ENCODE results near the gene MYADML2.
"Not testable (repeated sequence)": the region's sequence is repeated elsewhere in the genome, so short reads cannot be mapped to it uniquely, and the experiment has no call there.

MYADML2 gene

GRCh38 chr17:81955756-81956544 is 8.9 kb upstream of the MYADML2 start:
- Mint-ChIP-seq H3K4me3 (no peak overlapping the region), H3K4me1 (no peaks in the 10 kb centered on the region), H3K27ac (no peak overlapping the region), H3K9me3 (no peaks in the 10 kb centered on the region), H3K36me3 (no peaks in the 10 kb centered on the region), H3K27me3 (peaks cover 57% of the 10 kb centered on the region)
- no peak for ATAC-seq

- Mint-ChIP-seq H3K36me3 (no peaks in the 10 kb centered on the region), H3K4me3 (no peak overlapping the region), H3K9me3 (no peaks in the 10 kb centered on the region), H3K27ac (no peak overlapping the region), H3K4me1 (no peaks in the 10 kb centered on the region), H3K27me3 (peaks cover 63% of the 10 kb centered on the region)
- no peak for ATAC-seq
Measured at GRCh38 chr17:81955058-81955681, 8.1 kb upstream of the MYADML2 start.

GRCh38 chr17:81954131-81955057 is 7.4 kb upstream of the MYADML2 start:
- H3K27me3 Mint-ChIP-seq = peaks cover 63% of the 10 kb centered on the region
- no peak overlapping the region for H3K4me3 Mint-ChIP-seq
- no peaks in the 10 kb centered on the region for H3K9me3 Mint-ChIP-seq
- no peak overlapping the region for H3K27ac Mint-ChIP-seq
- H3K36me3 Mint-ChIP-seq = no peaks in the 10 kb centered on the region
- H3K4me1 Mint-ChIP-seq = no peaks in the 10 kb centered on the region
- ATAC-seq = no peak

- H3K27me3 Mint-ChIP-seq = peaks cover 55% of the 10 kb centered on the region
- not testable (repeated sequence) for H3K36me3 Mint-ChIP-seq, H3K4me3 Mint-ChIP-seq, H3K9me3 Mint-ChIP-seq, H3K4me1 Mint-ChIP-seq, ATAC-seq, H3K27ac Mint-ChIP-seq
Measured at GRCh38 chr17:81953443-81953842, 6.4 kb upstream of the MYADML2 start.

GRCh38 chr17:81952792-81953228 is 5.8 kb upstream of the MYADML2 start:
- Mint-ChIP-seq H3K4me1 (no peaks in the 10 kb centered on the region), H3K27ac (no peak overlapping the region), H3K9me3 (no peaks in the 10 kb centered on the region), H3K36me3 (no peaks in the 10 kb centered on the region), H3K4me3 (no peak overlapping the region), H3K27me3 (peaks cover 48% of the 10 kb centered on the region)
- ATAC-seq = no peak

- H3K27ac Mint-ChIP-seq = no peak overlapping the region
- no peaks in the 10 kb centered on the region for H3K4me1 Mint-ChIP-seq
- no peak overlapping the region for H3K4me3 Mint-ChIP-seq
- ATAC-seq = no peak
- H3K27me3 Mint-ChIP-seq = peaks cover 45% of the 10 kb centered on the region
- no peaks in the 10 kb centered on the region for H3K36me3 Mint-ChIP-seq
- H3K9me3 Mint-ChIP-seq = no peaks in the 10 kb centered on the region
Measured at GRCh38 chr17:81951785-81952684, 5.0 kb upstream of the MYADML2 start.

- Mint-ChIP-seq H3K36me3 (no peaks in the 10 kb centered on the region), H3K27me3 (peaks cover 38% of the 10 kb centered on the region), H3K4me1 (no peaks in the 10 kb centered on the region), H3K27ac (no peak overlapping the region), H3K4me3 (no peak overlapping the region), H3K9me3 (no peaks in the 10 kb centered on the region)
- no peak for ATAC-seq
Measured at GRCh38 chr17:81950501-81950900, 3.5 kb upstream of the MYADML2 start.

- H3K27ac Mint-ChIP-seq = no peak overlapping the region
- peaks cover 38% of the 10 kb centered on the region for H3K27me3 Mint-ChIP-seq
- ATAC-seq = no peak
- H3K36me3 Mint-ChIP-seq = no peaks in the 10 kb centered on the region
- no peak overlapping the region for H3K4me3 Mint-ChIP-seq
- H3K9me3 Mint-ChIP-seq = no peaks in the 10 kb centered on the region
- H3K4me1 Mint-ChIP-seq = no peaks in the 10 kb centered on the region
Measured at GRCh38 chr17:81948635-81949378, 1.8 kb upstream of the MYADML2 start.

GRCh38 chr17:81944858-81945257 is 2.2 kb downstream of the MYADML2 start:
- H3K9me3 Mint-ChIP-seq = no peaks in the 10 kb centered on the region
- ATAC-seq = no peak
- H3K4me1 Mint-ChIP-seq = no peaks in the 10 kb centered on the region
- H3K27ac Mint-ChIP-seq = no peak overlapping the region
- H3K4me3 Mint-ChIP-seq = no peak overlapping the region
- peaks cover 43% of the 10 kb centered on the region for H3K27me3 Mint-ChIP-seq
- no peaks in the 10 kb centered on the region for H3K36me3 Mint-ChIP-seq

GRCh38 chr17:81942167-81942553 is 4.9 kb downstream of the MYADML2 start:
- H3K9me3 Mint-ChIP-seq = no peaks in the 10 kb centered on the region
- no peak overlapping the region for H3K4me3 Mint-ChIP-seq
- peaks cover 8% of the 10 kb centered on the region for H3K4me1 Mint-ChIP-seq
- ATAC-seq = no peak
- peaks cover 48% of the 10 kb centered on the region for H3K27me3 Mint-ChIP-seq
- no peak overlapping the region for H3K27ac Mint-ChIP-seq
- H3K36me3 Mint-ChIP-seq = no peaks in the 10 kb centered on the region

- H3K27ac Mint-ChIP-seq = no peak overlapping the region
- ATAC-seq = no peak
- no peaks in the 10 kb centered on the region for H3K36me3 Mint-ChIP-seq
- H3K9me3 Mint-ChIP-seq = no peaks in the 10 kb centered on the region
- peaks cover 10% of the 10 kb centered on the region for H3K4me1 Mint-ChIP-seq
- H3K4me3 Mint-ChIP-seq = no peak overlapping the region
- peaks cover 43% of the 10 kb centered on the region for H3K27me3 Mint-ChIP-seq
Measured at GRCh38 chr17:81941484-81942166, 5.4 kb downstream of the MYADML2 start.

- no peak for ATAC-seq
- Mint-ChIP-seq H3K36me3 (no peaks in the 10 kb centered on the region), H3K27me3 (peaks cover 42% of the 10 kb centered on the region), H3K4me1 (peaks cover 19% of the 10 kb centered on the region), H3K9me3 (no peaks in the 10 kb centered on the region), H3K27ac (no peak overlapping the region), H3K4me3 (no peak overlapping the region)
Measured at GRCh38 chr17:81940538-81941483, 6.2 kb downstream of the MYADML2 start.

- peaks cover 22% of the 10 kb centered on the region for H3K4me1 Mint-ChIP-seq
- H3K27me3 Mint-ChIP-seq = peaks cover 33% of the 10 kb centered on the region
- H3K36me3 Mint-ChIP-seq = peaks cover 1% of the 10 kb centered on the region
- no peak overlapping the region for H3K4me3 Mint-ChIP-seq
- H3K27ac Mint-ChIP-seq = no peak overlapping the region
- ATAC-seq = no peak
- H3K9me3 Mint-ChIP-seq = no peaks in the 10 kb centered on the region
Measured at GRCh38 chr17:81939881-81940385, 7.1 kb downstream of the MYADML2 start.

All from stimulated activated memory B cell treated with anti-CD40 and anti-IgM and Interleukin-4, amounts not matched to agents 10 μg/mL and 1 μg/mL and 100 μg/mL, for 72 hours (primary cell).